Neural progenitor cell (in vitro differentiated cells): ENCODE results near the gene TAOK1.

Experiments
- CTCF ChIP-seq: fragments of 200-600 bp; sonication (generic); IDR thresholded peaks from 2 replicates; pipeline ENCODE4 v1.5.1; 2017; ENCODE audit warnings: antibody characterized with exemption, mild to moderate bottlenecking
- EZH2 ChIP-seq: fragments of 200-600 bp; sonication (generic); IDR thresholded peaks from 2 replicates; pipeline ENCODE4 v1.6.1; 2017; ENCODE audit warnings: antibody characterized with exemption, mild to moderate bottlenecking, moderate library complexity

GRCh38 chr17:29582254-29582765 lies 192.1 kb downstream of the TAOK1 start:
- TF ChIP-seq CTCF, result no peak
- TF ChIP-seq EZH2, result no peak
